B cell (primary cell): ENCODE results near the gene SAT2. TPM values are rescaled to one million over a fixed set of nuclear protein-coding genes. Genes with fewer than 3 reads are reported as not detected.

Source experiments
- ATAC-seq: fragments of 200-7000 bp; cut with Tn5 transposase; one replicate; pipeline ENCODE4 v1.10.0; 2021; ENCODE audit warnings: low read depth, mild to moderate bottlenecking, moderate number of reproducible peaks, moderate library complexity
- CTCF ChIA-PET: fragments of 350-600 bp; sonication (Branson Sonifier 250); formaldehyde crosslinking; loops from one replicate; lab custom pipeline; 2021; ENCODE audit warnings: antibody characterized with exemption, inconsistent platforms; lab: Charles Lee
- POLR2A ChIA-PET: fragments of 350-600 bp; sonication (Branson Sonifier 250); formaldehyde crosslinking; loops from one replicate; lab custom pipeline; 2021; ENCODE audit warnings: antibody characterized with exemption; lab: Charles Lee
- DNase-seq: peaks from one replicate; pipeline ENCODE4 v3.0.0; 2013
- H2AFZ ChIP-seq: 2 replicates; pipeline ENCODE4 v1.6.1; 2012; ENCODE audit warnings: mild to moderate bottlenecking, low read depth, low read length; ENCODE audit not compliant: insufficient read depth, poor library complexity, severe bottlenecking
- H3K27ac ChIP-seq, 2 donors: 1 replicate in 1 of 2; 2 replicates in 1 of 2; pipeline ENCODE4 v1.5.1; 2012 to 2013; ENCODE audit warnings: low read length in 2 of 2, mild to moderate bottlenecking in 2 of 2, moderate library complexity in 1 of 2
- H3K27me3 ChIP-seq, 4 experiments: fragments of 200-600 bp in 1 of 4; sonication (generic) in 1 of 4; replicated peaks in 1 of 4; 1 replicate in 2 of 4; 2 replicates in 2 of 4; pipeline versions ENCODE4 v1.6.1 to v1.7.0; 2013 to 2016; ENCODE audit warnings: low read length in 3 of 4, mild to moderate bottlenecking in 2 of 4, mixed read lengths in 1 of 4, moderate library complexity in 1 of 4; ENCODE audit not compliant: insufficient read depth in 4 of 4, control insufficient read depth in 3 of 4; ENCODE audit errors: control extremely low read depth in 1 of 4
- H3K36me3 ChIP-seq, 2 experiments: replicated peaks in 1 of 2; 1 replicate in 1 of 2; 2 replicates in 1 of 2; pipeline versions ENCODE4 v1.6.1 to v1.7.1; 2013; ENCODE audit warnings: low read length in 1 of 2; ENCODE audit not compliant: insufficient read depth in 2 of 2, control insufficient read depth in 1 of 2; ENCODE audit errors: control extremely low read depth in 1 of 2, extremely low read depth in 1 of 2
- H3K4me1 ChIP-seq, 2 donors: fragments of 200-600 bp in 1 of 2; sonication (generic) in 1 of 2; 1 replicate in 1 of 2; 2 replicates in 1 of 2; pipeline versions ENCODE4 v1.5.1 to v1.6.1; 2013 to 2017; ENCODE audit warnings: low read length in 2 of 2; ENCODE audit not compliant: control insufficient read depth in 2 of 2, insufficient read depth in 2 of 2
- H3K4me2 ChIP-seq: replicated peaks from 2 replicates; pipeline ENCODE3; 2012; ENCODE audit warnings: mild to moderate bottlenecking, low read depth, low read length; ENCODE audit not compliant: poor library complexity, severe bottlenecking
- H3K4me3 ChIP-seq, 5 experiments: fragments of 200-600 bp in 1 of 5; sonication (generic) in 1 of 5; 1 replicate in 3 of 5; 2 replicates in 2 of 5; pipeline versions ENCODE4 v1.5.1 to v1.7.0; 2011 to 2016; ENCODE audit warnings: low read length in 4 of 5, mild to moderate bottlenecking in 4 of 5, low read depth in 2 of 5, control low read depth in 1 of 5, moderate library complexity in 1 of 5; ENCODE audit not compliant: insufficient read depth in 1 of 5; ENCODE audit errors: control extremely low read depth in 1 of 5, extremely low read depth in 1 of 5
- H3K79me2 ChIP-seq: fragments of 200-600 bp; sonication (generic); one replicate; pipeline ENCODE4 v1.6.0; 2016; ENCODE audit warnings: low read length; ENCODE audit not compliant: control insufficient read depth, insufficient read depth
- H3K9ac ChIP-seq: fragments of 200-600 bp; sonication (generic); 2 replicates; pipeline ENCODE4 v1.6.1; 2017; ENCODE audit warnings: mild to moderate bottlenecking, low read length, moderate library complexity
- H3K9me3 ChIP-seq, 3 donors: one replicate each; pipeline versions ENCODE4 v1.6.1 to v1.7.1; 2013; ENCODE audit warnings: low read length in 2 of 3; ENCODE audit not compliant: control insufficient read depth in 2 of 3, insufficient read depth in 1 of 3; ENCODE audit errors: control extremely low read depth in 1 of 3
- H4K20me1 ChIP-seq: 2 replicates; pipeline ENCODE4 v1.6.0; 2012; ENCODE audit warnings: mild to moderate bottlenecking, low read length; ENCODE audit not compliant: insufficient read depth, control insufficient read depth, poor library complexity, severe bottlenecking
- H3K27ac Mint-ChIP-seq: one replicate; pipeline ENCODE4 v1.8.0; 2021; ENCODE audit warnings: mixed read lengths
- H3K27me3 Mint-ChIP-seq: one replicate; pipeline ENCODE4 v1.8.0; 2021; ENCODE audit warnings: mixed read lengths
- H3K4me1 Mint-ChIP-seq: one replicate; pipeline ENCODE4 v1.8.0; 2021; ENCODE audit warnings: mixed read lengths
- H3K4me3 Mint-ChIP-seq: one replicate; pipeline ENCODE4 v1.8.0; 2021; ENCODE audit warnings: mixed read lengths
- H3K9me3 Mint-ChIP-seq: one replicate; pipeline ENCODE4 v1.8.0; 2022; ENCODE audit warnings: mixed read lengths; ENCODE audit not compliant: insufficient read depth
- CTCF ChIP-seq: fragments of 200-600 bp; IDR thresholded peaks from one replicate; pipeline ENCODE4 v1.8.0; 2022; ENCODE audit warnings: antibody characterized with exemption, mild to moderate bottlenecking
- EZH2 ChIP-seq: IDR thresholded peaks from 2 replicates; pipeline ENCODE4 v1.6.1; 2012; ENCODE audit warnings: borderline replicate concordance, low read depth, mild to moderate bottlenecking, moderate library complexity, low read length; ENCODE audit not compliant: insufficient read depth, poor library complexity, severe bottlenecking
- WGBS: methylation state at CpG from one replicate; pipeline ENCODE4 v1.1.5; 2013; ENCODE audit warnings: missing lambda C conversion rate; ENCODE audit not compliant: insufficient coverage; 5-methylcytosine and 5-hydroxymethylcytosine counted together
- intact Hi-C: fragments of 100-400 bp; cut with micrococcal nuclease; formaldehyde crosslinking; loops from one replicate; pipeline ENCODE4 v1.10.0; 2022
- polyA plus RNA-seq: library from polyadenylated mRNA; depleted of rRNA; stranded (reverse); fragments of >200 nt; gene quantifications from 2 replicates; pipeline ENCODE4 v1.2.3, GENCODE V29; 2012
- total RNA-seq, 2 donors: library from RNA; stranded (reverse); fragments of 120-200 nt in 1 of 2; gene quantifications; 1 replicate in 1 of 2; 2 replicates in 1 of 2; pipeline versions ENCODE4 v1.2.3 to v1.2.4, GENCODE V29; 2013 to 2022

SAT2 gene
- total and polyA plus RNA-seq, 2 donors (not counting 1 experiment from before 2014, with no cell fraction given), result 33.8 to 68.8 TPM

GRCh38 chr17:7656958-7657609, 29.5 kb upstream of the SAT2 start:
- ChIA-PET POLR2A (interaction anchor here (0.7 kb wide), 1 partner anchor 22 kb away, joined by 5 read pairs; no protein-coding TSS in a partner anchor), CTCF (no interaction called here)
- no peak for ATAC-seq
- 83% methylated on average over 10 of the region's 10 CpGs for WGBS
- H4K20me1 ChIP-seq, result no peaks in the 10 kb centered on the region
- no peak overlapping the region for H3K4me3 Mint-ChIP-seq
- DNase-seq, result no peak
- no peak overlapping the region for H3K27ac Mint-ChIP-seq
- no peak overlapping the region for H3K4me2 ChIP-seq
- no peak overlapping the region for H3K27ac ChIP-seq
- no peak overlapping the region for H2AFZ ChIP-seq
- intact Hi-C loops, result no loop called here
- H3K4me1 Mint-ChIP-seq, result peaks cover 4% of the 10 kb centered on the region
- no peaks in the 10 kb centered on the region for H3K36me3 ChIP-seq
- no peaks in the 10 kb centered on the region for H3K9me3 ChIP-seq
- H3K4me3 ChIP-seq, result no peak overlapping the region
- no peak overlapping the region for H3K9ac ChIP-seq
- H3K27me3 ChIP-seq, result peaks cover 0 to 15% (median 8%) of the 10 kb centered on the region in 4 experiments
- no peaks in the 10 kb centered on the region for H3K79me2 ChIP-seq
- peaks cover 0 to 2% of the 10 kb centered on the region in 2 donors for H3K4me1 ChIP-seq
- H3K27me3 Mint-ChIP-seq, result peaks cover 21% of the 10 kb centered on the region
- no peak for TF ChIP-seq EZH2
- TF ChIP-seq CTCF, result no peak
- no peaks in the 10 kb centered on the region for H3K9me3 Mint-ChIP-seq

GRCh38 chr17:7655541-7655840, 27.9 kb upstream of the SAT2 start:
- TF ChIP-seq EZH2 (no peak), CTCF (no peak)
- intact Hi-C loops, result no loop called here
- no peak overlapping the region for H3K27ac Mint-ChIP-seq
- Histone ChIP-seq H4K20me1 (no peaks in the 10 kb centered on the region), H3K36me3 (no peaks in the 10 kb centered on the region), H3K4me1 (peaks cover 12 to 16% of the 10 kb centered on the region in 2 donors), H2AFZ (no peak overlapping the region), H3K27me3 (peaks cover 0 to 30% (median 19%) of the 10 kb centered on the region in 4 experiments), H3K4me2 (no peak overlapping the region), H3K4me3 (no peak overlapping the region), H3K27ac (no peak overlapping the region), H3K9ac (no peak overlapping the region), H3K9me3 (peaks cover 0 to 6% (median 0%) of the 10 kb centered on the region in 3 donors), H3K79me2 (no peaks in the 10 kb centered on the region)
- WGBS, result 71% methylated on average over 14 of the region's 17 CpGs
- H3K27me3 Mint-ChIP-seq, result peaks cover 30% of the 10 kb centered on the region
- ChIA-PET POLR2A (interaction anchor here (0.6 kb wide), 1 partner anchor 417 kb away, joined by 4 read pairs; no protein-coding TSS in a partner anchor), CTCF (interaction anchor here (1.1 to 1.2 kb wide), 2 partner anchors 23 to 299 kb away, joined by 3 to 5 read pairs; no protein-coding TSS in a partner anchor)
- H3K4me3 Mint-ChIP-seq, result no peak overlapping the region
- ATAC-seq (peak; percentile 35), DNase-seq (peak; percentile 53)
- no peaks in the 10 kb centered on the region for H3K9me3 Mint-ChIP-seq
- peaks cover 11% of the 10 kb centered on the region for H3K4me1 Mint-ChIP-seq
